ENCODE measurements around the gene SRSF5.

SRSF5 gene

DNA sequence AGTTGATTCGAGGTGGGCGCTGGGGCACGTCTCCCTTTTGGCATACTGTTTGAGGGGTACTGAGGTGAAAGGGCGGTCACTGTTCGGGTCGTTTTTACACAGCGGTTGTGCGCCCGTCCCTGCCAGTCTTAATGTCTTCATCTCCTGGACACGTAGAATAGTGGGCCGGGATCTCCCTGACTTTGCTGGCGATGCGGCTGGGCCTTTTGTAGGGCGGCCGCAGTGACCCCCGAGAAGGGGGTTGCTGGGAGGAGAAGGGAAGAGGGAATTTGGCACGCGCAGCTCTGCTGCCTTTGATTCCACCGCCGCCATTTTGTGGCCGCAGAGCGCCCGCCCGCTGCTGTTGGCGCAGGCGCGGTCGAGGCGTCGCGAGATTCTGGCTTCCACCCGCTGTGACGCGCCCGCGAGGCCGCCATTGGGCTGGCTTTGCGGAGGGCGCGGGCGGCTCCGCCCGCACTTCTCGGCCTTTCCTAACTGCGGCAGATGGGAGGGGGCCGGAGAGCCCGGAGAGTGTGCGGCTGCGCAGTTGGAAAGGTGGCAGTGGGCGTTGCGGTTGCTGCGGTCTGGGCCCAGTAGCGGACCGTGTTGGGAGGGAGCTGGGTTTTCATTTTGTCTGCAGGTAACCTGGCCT is 542 bp downstream of the SRSF5 start:
- Histone ChIP-seq H3K27ac (peak overlapping the region; percentile 97 to 100), H3K4me1 (peaks cover 0 to 52% (median 40%) of the 10 kb centered on the region in 4 donors), H3K27me3 (peaks cover 0 to 2% of the 10 kb centered on the region in 2 donors), H3K4me3 (peak overlapping the region; percentile 82 to 96), H3K9me3 (no peaks in the 10 kb centered on the region), H3K36me3 (peaks cover 45 to 49% (median 47%) of the 10 kb centered on the region in 3 donors)
- intact Hi-C loops (cut with DNase I; ENCODE audit: low total_unique reads) = no loop called here
- peak in 1 of 2 experiments; percentile 6 for TF ChIP-seq CTCF (IDR thresholded peaks at IDR 0.05)
- peak; percentile 82 to 94 for DNase-seq

DNA sequence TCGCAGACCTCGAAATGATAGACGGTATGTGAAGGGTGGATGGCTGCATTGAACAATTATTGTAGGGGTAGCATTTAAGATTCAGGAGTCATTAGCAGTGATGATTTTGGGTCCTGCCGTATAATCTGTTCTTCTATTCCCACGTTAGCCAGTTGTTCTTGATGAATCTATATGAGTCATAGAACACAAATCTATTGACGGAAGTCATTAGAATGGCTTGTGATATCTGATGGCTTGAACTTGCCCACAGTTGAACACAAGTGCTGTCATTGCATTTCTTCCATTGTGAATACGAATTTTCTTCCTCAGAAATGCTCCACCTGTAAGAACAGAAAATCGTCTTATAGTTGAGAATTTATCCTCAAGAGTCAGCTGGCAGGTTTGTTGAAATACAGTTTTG is 1.9 kb downstream of the SRSF5 start:
- Histone ChIP-seq H3K4me3 (peak overlapping the region; percentile 82 to 96), H3K27me3 (peaks cover 0 to 2% of the 10 kb centered on the region in 2 donors), H3K36me3 (peaks cover 57 to 63% (median 59%) of the 10 kb centered on the region in 3 donors), H3K4me1 (peaks cover 0 to 63% (median 41%) of the 10 kb centered on the region in 4 donors), H3K27ac (peak overlapping the region in 1 of 2 donors; percentile 97), H3K9me3 (no peaks in the 10 kb centered on the region)
- intact Hi-C loops (cut with DNase I; ENCODE audit: low total_unique reads) = no loop called here
- TF ChIP-seq CTCF (IDR thresholded peaks at IDR 0.05) = no peak
- DNase-seq = no peak

GRCh38 chr14:69769623-69770022 is 2.7 kb downstream of the SRSF5 start:
- Histone ChIP-seq H3K36me3 (peaks cover 65 to 70% (median 67%) of the 10 kb centered on the region in 3 donors), H3K4me1 (peaks cover 0 to 66% (median 41%) of the 10 kb centered on the region in 4 donors)
- no peak for DNase-seq

GRCh38 chr14:69770559-69770958 is 3.6 kb downstream of the SRSF5 start:
- Histone ChIP-seq H3K4me1 (peaks cover 0 to 66% (median 41%) of the 10 kb centered on the region in 4 donors), H3K27ac (no peak overlapping the region), H3K4me3 (no peak overlapping the region), H3K27me3 (peaks cover 0 to 2% of the 10 kb centered on the region in 2 donors), H3K9me3 (no peaks in the 10 kb centered on the region), H3K36me3 (peaks cover 74 to 78% (median 76%) of the 10 kb centered on the region in 3 donors)
- DNase-seq = no peak
- intact Hi-C loops (cut with DNase I; ENCODE audit: low total_unique reads) = no loop called here
- no peak for TF ChIP-seq CTCF (IDR thresholded peaks at IDR 0.05)

More at GRCh38 chr14:69769623-69770022, 2.7 kb downstream of the SRSF5 start:
- H3K27ac ChIP-seq = no peak overlapping the region
- no peak overlapping the region for H3K4me3 ChIP-seq
- H3K9me3 ChIP-seq = no peaks in the 10 kb centered on the region
- no peak for TF ChIP-seq CTCF (IDR thresholded peaks at IDR 0.05)
- intact Hi-C loops (cut with DNase I; ENCODE audit: low total_unique reads) = no loop called here
- peaks cover 0 to 2% of the 10 kb centered on the region in 2 donors for H3K27me3 ChIP-seq

GRCh38 chr14:69771136-69771535 is 4.2 kb downstream of the SRSF5 start:
- intact Hi-C loops (cut with DNase I; ENCODE audit: low total_unique reads) = no loop called here

More at GRCh38 chr14:69771136-69771535, 4.2 kb downstream of the SRSF5 start:
- Histone ChIP-seq H3K4me1 (peaks cover 0 to 67% (median 41%) of the 10 kb centered on the region in 4 donors), H3K9me3 (no peaks in the 10 kb centered on the region), H3K27me3 (peaks cover 0 to 2% of the 10 kb centered on the region in 2 donors), H3K4me3 (no peak overlapping the region), H3K36me3 (peaks cover 80 to 84% (median 82%) of the 10 kb centered on the region in 3 donors), H3K27ac (no peak overlapping the region)
- no peak for TF ChIP-seq CTCF (IDR thresholded peaks at IDR 0.05)
- DNase-seq = no peak
